IPS-18c (cell line): ENCODE data around the gene PGAP3.

ENCODE experiments used
- H3K4me3 ChIP-seq: 2 replicates; pipeline ENCODE4 v1.7.0; 2013; ENCODE audit warnings: low read depth, mild to moderate bottlenecking, low read length, moderate library complexity; ENCODE audit not compliant: insufficient read depth
- H3K9me3 ChIP-seq: one replicate; pipeline ENCODE4 v1.6.1; 2013; ENCODE audit warnings: mild to moderate bottlenecking, low read length, moderate library complexity; ENCODE audit not compliant: control insufficient read depth, insufficient read depth

Gene PGAP3

GRCh38 chr17:39655105-39655504 lies 32.8 kb downstream of the PGAP3 start:
- no peak overlapping the region for H3K4me3 ChIP-seq
- H3K9me3 ChIP-seq, result no peaks in the 10 kb centered on the region

GRCh38 chr17:39653662-39654331 lies 34.1 kb downstream of the PGAP3 start:
- Histone ChIP-seq H3K9me3 (no peaks in the 10 kb centered on the region), H3K4me3 (no peak overlapping the region)

- Histone ChIP-seq H3K9me3 (no peaks in the 10 kb centered on the region), H3K4me3 (no peak overlapping the region)
These were observed 34.6 kb downstream of the PGAP3 start for GRCh38 chr17:39653316-39653661.

- Histone ChIP-seq H3K9me3 (no peaks in the 10 kb centered on the region), H3K4me3 (no peak overlapping the region)
These were observed 35.1 kb downstream of the PGAP3 start for GRCh38 chr17:39652587-39653315.

- Histone ChIP-seq H3K4me3 (no peak overlapping the region), H3K9me3 (no peaks in the 10 kb centered on the region)
These were observed 35.8 kb downstream of the PGAP3 start for GRCh38 chr17:39651923-39652586.

- Histone ChIP-seq H3K9me3 (no peaks in the 10 kb centered on the region), H3K4me3 (no peak overlapping the region)
These were observed 37.7 kb downstream of the PGAP3 start for GRCh38 chr17:39650121-39650579.

GRCh38 chr17:39648616-39649366 lies 39.1 kb downstream of the PGAP3 start:
- Histone ChIP-seq H3K9me3 (no peaks in the 10 kb centered on the region), H3K4me3 (no peak overlapping the region)

- Histone ChIP-seq H3K4me3 (no peak overlapping the region), H3K9me3 (no peaks in the 10 kb centered on the region)
These were observed 40.6 kb downstream of the PGAP3 start for GRCh38 chr17:39647256-39647655.

- Histone ChIP-seq H3K9me3 (no peaks in the 10 kb centered on the region), H3K4me3 (no peak overlapping the region)
These were observed 44.6 kb downstream of the PGAP3 start for GRCh38 chr17:39643271-39643670.

GRCh38 chr17:39642291-39643074 lies 45.4 kb downstream of the PGAP3 start:
- no peaks in the 10 kb centered on the region for H3K9me3 ChIP-seq
- no peak overlapping the region; the same call in 1 of the 2 replicates for H3K4me3 ChIP-seq

- Histone ChIP-seq H3K9me3 (no peaks in the 10 kb centered on the region), H3K4me3 (no peak overlapping the region)
These were observed 46.0 kb downstream of the PGAP3 start for GRCh38 chr17:39641883-39642282.

- Histone ChIP-seq H3K4me3 (no peak overlapping the region), H3K9me3 (no peaks in the 10 kb centered on the region)
These were observed 46.8 kb downstream of the PGAP3 start for GRCh38 chr17:39641097-39641496.

GRCh38 chr17:39640591-39641031 lies 47.2 kb downstream of the PGAP3 start:
- H3K9me3 ChIP-seq, result no peaks in the 10 kb centered on the region
- H3K4me3 ChIP-seq, result no peak overlapping the region

- H3K9me3 ChIP-seq, result no peaks in the 10 kb centered on the region
- no peak overlapping the region; the same call in 1 of the 2 replicates for H3K4me3 ChIP-seq
These were observed 48.0 kb downstream of the PGAP3 start for GRCh38 chr17:39639566-39640458.

GRCh38 chr17:39639043-39639442 lies 48.8 kb downstream of the PGAP3 start:
- H3K9me3 ChIP-seq, result no peaks in the 10 kb centered on the region

GRCh38 chr17:39638317-39638716 lies 49.5 kb downstream of the PGAP3 start:
- Histone ChIP-seq H3K4me3 (no peak overlapping the region; the same call in 1 of the 2 replicates), H3K9me3 (no peaks in the 10 kb centered on the region)

More at GRCh38 chr17:39639043-39639442, 48.8 kb downstream of the PGAP3 start:
- no peak overlapping the region for H3K4me3 ChIP-seq
